Measurements from ENCODE around the gene ZCWPW2.

DNA sequence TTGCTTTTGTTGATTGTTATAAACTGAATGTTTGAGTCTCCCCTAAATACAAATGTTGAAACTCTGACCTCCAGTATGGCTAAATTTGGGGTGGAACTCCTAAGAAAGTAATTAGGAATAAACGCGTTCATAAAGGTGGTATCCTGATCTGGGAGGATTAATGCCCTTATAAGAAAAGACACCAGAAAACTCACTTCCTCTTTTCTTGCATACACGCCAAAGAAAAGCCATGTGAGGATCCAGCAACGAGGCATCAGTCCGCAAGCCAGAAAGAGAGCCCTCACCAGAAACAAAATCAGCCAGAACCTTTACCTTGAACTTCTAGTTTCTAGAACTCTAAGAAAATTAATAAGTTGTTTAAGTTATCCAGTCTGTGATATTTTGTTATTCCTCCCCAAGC lies 37.5 kb downstream of the ZCWPW2 start:
- TF ChIP-seq, protein P1, sequence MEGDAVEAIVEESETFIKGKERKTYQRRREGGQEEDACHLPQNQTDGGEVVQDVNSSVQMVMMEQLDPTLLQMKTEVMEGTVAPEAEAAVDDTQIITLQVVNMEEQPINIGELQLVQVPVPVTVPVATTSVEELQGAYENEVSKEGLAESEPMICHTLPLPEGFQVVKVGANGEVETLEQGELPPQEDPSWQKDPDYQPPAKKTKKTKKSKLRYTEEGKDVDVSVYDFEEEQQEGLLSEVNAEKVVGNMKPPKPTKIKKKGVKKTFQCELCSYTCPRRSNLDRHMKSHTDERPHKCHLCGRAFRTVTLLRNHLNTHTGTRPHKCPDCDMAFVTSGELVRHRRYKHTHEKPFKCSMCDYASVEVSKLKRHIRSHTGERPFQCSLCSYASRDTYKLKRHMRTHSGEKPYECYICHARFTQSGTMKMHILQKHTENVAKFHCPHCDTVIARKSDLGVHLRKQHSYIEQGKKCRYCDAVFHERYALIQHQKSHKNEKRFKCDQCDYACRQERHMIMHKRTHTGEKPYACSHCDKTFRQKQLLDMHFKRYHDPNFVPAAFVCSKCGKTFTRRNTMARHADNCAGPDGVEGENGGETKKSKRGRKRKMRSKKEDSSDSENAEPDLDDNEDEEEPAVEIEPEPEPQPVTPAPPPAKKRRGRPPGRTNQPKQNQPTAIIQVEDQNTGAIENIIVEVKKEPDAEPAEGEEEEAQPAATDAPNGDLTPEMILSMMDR (IDR thresholded peaks at IDR 0.05; ENCODE audit: low read depth, low read length) = no peak
- no peak for TF ChIP-seq POLR2A (IDR thresholded peaks at IDR 0.05; ENCODE audit: extremely low read depth, insufficient read length)
- TF ChIP-seq, protein P2, sequence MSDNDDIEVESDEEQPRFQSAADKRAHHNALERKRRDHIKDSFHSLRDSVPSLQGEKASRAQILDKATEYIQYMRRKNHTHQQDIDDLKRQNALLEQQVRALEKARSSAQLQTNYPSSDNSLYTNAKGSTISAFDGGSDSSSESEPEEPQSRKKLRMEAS (IDR thresholded peaks at IDR 0.05; ENCODE audit: low read depth, low read length) = peak; percentile 26; the same call in 1 of the 2 replicates

Measured in NB4 (cell line).